NCI-H2029 (cell line): ENCODE results near the gene CEBPE.
A peak's percentile ranks its signal among the peaks of the same experiment; 100 is the strongest.
"Not testable (repeated sequence)": the region's sequence is repeated elsewhere in the genome, so short reads cannot be mapped to it uniquely, and the experiment has no call there.

ENCODE experiments used
- DNase-seq: peaks from one replicate; lab custom pipeline; 2025; lab: John Stamatoyannopoulos, UW

CEBPE gene

DNA sequence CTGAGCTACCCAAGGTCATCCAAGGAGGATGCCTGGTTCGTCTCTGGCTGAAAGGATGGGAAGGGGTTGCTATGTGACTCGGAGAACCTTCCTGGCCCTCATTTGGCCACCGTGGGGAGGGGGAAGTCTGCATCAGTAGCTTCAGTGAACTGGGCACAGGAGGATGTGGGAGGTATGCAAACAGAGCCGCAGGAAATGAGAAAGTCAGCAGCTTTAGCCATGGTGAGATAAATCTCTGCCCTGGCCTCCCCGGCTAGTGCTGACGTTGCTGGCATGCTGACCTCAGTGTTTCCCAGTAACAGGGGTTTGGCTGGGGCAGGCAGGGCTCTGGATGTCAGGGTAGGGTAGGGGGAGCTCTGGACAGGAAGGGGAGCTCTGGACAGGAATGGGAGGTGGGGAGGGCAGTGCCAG, 2.3 kb upstream of the CEBPE start:
- DNase-seq, result no peak

DNA sequence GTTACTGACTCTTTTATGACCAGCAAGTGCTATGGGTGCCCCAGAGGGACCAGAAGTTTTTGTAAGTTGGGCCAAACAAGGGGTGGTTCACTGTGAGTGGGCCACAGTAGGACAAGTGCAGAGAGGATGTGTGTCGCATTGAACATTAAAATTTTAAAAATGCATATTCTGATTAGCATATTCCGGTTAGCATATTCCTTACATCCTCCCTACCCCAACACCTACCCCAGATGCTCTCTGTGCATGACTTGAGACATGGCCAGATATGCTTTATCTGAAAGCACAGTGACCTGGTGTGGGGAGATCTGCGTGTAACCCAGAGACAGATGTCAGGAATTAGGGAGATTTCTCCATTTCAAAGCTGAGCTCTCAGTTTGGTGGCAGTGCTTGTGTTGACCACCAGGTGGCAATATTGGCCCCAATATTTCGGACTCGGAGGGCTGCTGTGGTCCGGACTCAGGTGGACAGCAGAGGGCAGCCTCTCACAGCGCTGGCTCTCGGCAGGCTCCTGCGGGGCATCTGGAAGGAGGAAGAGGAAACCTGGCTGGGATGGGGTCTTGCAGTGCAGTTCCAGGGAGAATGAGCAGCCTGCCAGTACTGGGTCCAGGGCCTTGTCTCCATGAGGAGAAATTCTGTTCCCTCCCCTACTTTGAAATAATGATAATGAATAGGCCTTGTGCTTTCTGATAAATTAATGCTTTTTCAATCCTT, 1.6 kb upstream of the CEBPE start:
- DNase-seq, result peak; percentile 100

DNA sequence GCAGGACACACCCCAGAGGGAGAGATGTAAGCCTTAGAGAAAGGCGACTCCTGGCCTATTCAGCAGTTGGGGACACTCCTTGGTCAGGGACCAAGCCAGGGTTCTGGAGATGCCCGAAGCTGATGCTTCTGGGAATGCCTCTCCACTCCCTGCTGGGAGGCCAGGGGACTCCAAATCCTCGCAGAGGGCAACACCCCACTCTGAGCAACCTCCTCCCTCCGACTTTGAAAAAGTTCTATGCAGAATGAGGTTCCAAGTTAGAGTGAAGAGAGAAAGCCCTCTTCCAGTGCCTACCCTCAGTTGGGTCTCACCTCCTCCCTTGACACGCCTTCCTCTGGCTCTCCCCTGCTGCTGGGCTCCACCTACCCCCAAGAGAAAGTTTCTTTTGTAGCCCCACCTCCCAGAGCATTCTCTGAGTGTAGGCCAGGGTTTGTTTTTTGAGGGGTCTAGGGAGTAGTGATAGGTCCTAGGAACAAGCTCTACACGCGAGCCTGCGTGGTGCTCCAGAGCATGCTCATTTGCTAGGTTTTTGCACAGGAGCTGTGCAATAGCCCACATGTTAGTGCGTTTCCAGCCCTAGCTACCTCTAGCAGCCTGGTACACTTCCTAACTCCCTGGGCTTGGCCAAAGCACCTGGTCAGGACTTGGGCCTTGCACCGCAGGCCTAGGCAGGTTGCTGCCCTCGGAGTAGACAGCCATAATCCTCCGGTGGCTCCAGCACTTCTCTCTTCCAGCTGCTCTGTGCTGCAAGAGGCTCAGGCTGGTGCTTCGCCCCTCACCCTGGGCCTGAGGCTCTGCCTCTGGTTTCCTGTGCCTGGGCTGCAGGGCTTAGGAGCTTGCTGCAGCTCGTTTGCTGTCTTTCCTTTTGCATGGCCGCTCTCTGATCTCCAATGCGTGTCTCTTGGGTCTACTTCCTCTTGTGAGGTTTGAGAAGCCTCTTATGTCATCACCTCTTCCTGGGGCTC, 590 bp upstream of the CEBPE start:
- no peak for DNase-seq

GRCh38 chr14:23117371-23118020, 1.6 kb downstream of the CEBPE start:
- no peak for DNase-seq

- no peak for DNase-seq
These were observed 3.1 kb downstream of the CEBPE start for GRCh38 chr14:23115918-23116317.

DNA sequence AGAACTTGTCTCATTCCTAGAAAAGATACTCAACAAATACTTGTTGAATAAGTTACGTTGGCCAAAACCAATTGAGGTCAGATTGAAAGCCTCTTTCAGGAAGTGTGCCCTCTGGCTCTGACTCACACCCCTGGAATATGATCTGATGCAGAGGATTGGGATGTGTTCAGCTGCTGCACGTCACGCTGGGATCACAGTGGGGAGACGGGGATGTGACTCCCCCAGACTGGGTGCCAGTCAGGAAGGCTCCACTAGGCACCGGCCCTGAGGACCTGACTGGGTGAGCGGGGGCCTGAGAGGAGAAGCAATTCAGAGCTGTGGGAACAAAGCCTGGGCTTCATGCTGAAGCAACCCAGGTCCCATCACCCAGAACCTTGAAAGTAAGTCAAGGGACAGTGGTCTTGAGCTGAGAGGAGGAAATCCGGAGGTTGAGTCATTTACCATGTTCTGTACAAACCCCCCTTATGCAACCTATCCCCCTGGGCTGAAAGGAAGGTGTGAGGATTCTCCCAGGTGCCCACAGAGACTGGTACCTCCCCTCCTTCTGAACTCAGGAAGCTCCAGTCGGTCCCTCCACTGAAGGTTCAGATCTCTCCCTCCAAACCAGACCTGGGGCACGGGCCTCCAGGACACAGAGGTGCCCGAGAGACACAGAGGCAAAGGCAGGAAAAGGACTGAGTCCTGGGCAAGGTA, 3.9 kb downstream of the CEBPE start:
- DNase-seq, result peak; percentile 85

DNA sequence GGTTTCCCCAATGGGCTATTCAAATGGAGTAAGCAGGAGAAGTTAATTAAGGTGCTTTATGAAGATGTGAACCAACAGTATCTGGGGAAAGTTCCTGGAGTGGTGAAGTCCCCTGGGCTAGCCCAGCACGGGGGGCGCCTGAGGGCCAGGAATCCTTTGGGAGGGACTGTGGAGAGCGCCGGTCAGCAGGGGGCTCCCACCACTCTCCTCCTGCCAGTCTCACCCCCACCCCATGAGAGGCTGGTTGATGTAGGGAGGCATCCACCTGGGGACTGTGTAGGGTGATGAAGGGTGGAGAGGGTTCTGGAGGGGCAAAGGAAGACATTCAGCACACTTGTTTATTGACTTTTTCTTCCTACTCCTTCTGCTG, 4.4 kb downstream of the CEBPE start:
- DNase-seq, result no peak

DNA sequence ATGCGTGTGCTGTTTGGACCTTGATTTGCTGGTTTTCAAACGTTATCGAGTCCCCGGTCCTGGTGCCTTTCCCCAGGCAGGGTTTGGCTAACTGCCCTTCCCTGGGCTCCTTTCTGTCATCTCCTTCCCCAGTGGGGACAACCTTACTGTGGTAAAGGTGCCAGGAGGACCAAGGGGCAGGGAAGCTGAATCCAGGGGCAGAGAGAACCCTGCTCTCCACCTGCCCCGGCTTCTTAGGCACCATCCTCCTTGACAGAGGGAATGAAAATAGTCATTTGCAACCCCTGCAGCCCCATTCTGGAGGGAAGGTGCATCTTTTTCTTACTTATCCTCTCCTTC, 5.0 kb downstream of the CEBPE start:
- no peak for DNase-seq

DNA sequence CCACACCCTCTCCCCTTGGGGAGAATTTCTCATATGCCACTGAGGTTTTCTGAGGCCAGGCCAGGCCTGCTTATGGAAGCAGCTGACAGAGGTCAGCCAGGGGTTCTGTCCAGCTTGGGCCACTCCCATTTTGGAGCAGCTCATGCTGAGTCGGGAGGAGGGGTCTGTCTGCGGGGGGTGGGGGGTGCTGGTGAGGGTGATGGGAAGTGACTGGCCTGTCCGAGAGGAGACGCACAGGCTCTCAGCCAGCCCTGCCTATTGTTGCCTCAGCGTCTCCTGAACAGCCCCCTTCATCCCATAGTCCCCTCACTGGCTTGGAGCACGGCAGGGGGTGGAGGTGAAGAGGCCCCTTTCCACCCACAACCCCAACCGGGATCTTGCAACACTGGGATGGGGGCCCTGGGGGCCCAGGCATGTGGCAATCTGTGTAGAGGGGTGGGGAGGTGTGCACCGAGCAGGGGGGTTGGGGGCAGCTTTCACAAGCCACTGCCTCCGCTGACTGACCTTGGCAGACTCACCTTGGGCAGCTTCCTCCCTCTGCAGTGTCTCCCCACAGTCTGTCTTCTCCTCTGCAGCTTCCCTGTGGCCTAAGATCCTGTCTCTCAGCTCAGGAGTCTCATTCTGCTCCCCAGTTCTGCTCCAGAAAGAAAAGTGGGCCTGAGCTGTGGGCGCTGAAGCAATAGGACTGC, 5.5 kb downstream of the CEBPE start:
- no peak for DNase-seq

DNA sequence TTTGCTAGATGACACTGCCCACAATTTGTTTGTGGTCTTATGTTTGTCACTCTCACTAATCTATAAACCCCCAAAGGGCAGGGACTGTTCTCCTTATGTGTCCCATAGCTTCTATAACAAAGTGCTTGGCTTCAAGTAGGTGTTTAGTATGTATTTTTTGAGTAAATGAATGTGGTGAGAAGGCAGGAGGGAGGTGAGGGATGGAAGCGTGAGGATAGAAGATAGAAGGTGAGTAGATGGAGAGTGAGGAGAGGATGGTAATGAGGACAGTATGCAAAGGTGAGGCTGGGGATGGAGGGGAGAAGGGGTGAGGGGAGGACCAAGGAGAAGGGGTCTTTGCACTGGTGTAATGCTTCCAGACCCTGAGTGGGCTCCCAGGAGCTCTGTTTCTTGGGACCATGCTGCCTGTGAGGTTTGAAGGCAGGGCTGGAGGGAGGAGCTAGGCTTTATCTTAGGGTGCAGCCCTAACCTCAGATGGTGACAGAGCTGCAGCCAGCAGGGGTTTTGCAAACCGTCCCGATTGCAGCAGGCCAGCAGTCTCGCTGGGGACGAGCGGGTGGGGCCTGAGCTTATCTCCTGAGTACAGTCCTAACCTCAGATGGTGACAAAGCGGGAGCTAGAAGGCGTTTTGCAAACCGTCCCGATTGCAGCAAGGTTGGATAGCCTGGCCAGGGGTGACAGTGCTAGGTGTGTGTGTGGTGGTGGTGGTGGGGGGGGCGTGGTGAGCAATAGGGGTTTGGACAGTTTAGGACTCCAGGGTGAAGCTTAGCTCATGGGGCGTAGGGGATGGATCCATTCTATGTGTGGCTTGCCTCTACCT, 6.5 kb downstream of the CEBPE start:
- DNase-seq, result no peak

DNA sequence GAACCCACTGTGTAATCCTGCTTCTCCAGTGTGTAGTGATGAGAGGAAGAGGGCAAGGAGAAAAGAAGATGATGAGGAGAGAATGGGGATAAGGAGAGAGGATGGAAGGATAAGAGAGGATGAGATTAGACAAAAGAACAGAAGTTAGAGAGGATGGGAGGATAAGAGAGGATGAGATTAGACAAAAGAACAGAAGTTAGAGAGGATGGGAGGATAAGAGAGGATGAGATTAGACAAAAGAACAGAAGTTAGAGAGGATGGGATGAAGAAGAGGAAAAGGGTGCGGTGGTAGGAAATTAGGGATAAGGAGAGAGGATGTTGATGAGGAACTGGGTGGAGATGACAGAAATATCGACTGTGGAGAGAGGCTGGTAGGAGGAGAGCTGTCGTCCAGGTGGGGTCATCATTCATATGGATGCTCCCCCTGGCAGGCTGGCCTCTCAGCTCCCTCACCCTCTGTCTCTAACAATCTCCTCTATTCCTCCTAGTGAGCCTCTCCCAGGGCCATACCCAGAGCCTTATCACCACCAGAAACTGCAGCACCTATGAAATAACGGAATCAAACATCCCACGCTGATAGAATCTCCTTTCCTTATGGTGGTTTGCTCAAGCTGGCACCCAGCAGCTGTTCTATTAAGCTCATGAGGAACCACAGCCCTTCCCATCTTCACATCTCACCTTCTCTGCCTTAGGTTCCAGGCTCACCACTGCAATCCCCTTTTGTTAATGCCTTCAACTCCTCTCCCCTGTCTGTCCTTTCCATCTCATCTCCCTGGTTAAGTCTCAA, 8.3 kb downstream of the CEBPE start:
- no peak for DNase-seq

GRCh38 chr14:23109769-23110168, 9.3 kb downstream of the CEBPE start:
- DNase-seq, result no peak

DNA sequence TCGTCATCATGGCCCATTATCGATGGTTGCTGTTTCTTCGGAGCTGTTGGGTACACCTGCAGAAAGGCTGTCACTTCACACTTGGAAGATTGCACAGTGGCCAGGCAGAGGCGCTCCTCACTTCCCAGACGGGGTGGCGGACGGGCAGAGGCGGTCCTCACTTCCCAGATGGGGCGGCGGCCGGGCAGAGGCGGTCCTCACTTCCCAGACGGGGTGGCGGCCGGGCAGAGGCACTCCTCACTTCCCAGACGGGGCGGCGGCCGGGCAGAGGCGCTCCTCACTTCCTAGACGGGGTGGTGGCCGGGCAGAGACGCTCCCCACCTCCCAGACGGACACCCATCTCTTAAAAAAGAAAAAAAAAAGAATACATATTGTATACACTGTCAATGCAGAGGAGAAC, 10.9 kb downstream of the CEBPE start:
- not testable (repeated sequence) for DNase-seq

DNA sequence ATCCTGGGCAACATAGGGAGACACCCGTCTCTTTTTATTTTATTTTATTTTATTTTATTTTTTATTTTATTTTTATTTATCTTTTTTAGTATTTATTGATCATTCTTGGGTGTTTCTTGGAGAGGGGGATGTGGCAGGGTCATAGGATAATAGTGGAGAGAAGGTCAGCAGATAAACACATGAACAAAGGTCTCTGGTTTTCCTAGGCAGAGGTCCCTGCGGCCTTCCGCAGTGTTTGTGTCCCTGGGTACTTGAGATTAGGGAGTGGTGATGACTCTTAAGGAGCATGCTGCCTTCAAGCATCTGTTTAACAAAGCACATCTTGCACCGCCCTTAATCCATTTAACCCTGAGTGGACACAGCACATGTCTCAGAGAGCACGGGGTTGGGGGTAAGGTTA, 11.4 kb downstream of the CEBPE start:
- not testable (repeated sequence) for DNase-seq

- DNase-seq, result no peak
These were observed 12.4 kb downstream of the CEBPE start for GRCh38 chr14:23106747-23107045.

GRCh38 chr14:23105348-23105824, 13.7 kb downstream of the CEBPE start:
- no peak for DNase-seq

- DNase-seq, result peak; percentile 89
These were observed 14.3 kb downstream of the CEBPE start, which contains the start of gene CIROP for GRCh38 chr14:23104591-23105347. Gene CIROP (minus strand): TSS chr14:23104989. CDS start chr14:23104920, 69 bp downstream.

DNA sequence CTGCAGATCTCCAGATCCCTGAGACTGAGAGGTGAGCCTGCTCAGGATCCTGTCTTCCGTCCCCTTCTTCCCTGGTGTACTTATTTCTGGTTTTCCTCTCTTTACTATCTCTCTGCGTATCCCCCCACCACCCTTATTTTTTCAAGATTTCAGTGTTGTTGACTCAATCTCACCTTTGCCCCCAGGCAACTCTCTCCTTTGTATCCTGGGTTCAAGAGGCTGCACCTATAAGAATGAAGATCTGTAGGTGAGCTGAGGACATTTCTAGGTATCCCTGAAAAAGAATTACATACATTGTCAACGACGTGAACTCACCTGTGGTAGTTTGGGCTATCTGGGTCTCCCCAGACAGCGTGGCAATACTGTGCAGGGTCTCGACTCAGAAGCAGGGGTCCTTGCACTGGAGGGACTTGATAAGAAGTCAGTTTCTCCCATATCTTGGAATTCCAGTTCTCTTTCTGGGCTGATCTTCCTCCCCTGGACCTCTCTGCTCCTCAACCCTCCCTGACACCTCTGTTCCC, 14.9 kb downstream of the CEBPE start:
- DNase-seq, result no peak

DNA sequence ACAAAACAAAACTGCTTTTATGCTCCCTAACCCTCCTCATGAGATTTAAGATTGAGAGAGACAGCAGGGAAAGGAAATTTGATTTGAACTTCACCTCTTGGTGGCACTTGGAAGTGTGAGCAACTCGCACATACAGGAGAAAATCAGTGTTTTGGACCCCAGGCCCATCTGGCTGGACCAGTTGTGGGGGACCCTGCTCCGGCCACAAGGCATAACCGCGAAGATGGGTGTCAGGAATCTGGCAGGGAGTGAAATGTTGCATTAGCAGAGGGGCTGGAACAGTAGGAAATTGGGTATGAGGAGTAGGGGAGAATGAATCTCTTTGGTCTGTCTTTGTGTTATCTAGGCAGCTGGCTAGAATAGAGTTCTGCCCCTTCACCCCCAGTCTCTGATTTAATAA, 15.5 kb downstream of the CEBPE start:
- DNase-seq, result no peak
